Mesendoderm (in vitro differentiated cells): ENCODE data around the gene SENP3.

Source experiments
- DNase-seq: peaks from one replicate; pipeline ENCODE4 v3.0.0; 2013
- H2AK5ac ChIP-seq: 2 replicates; pipeline ENCODE4 v1.6.1; 2013; ENCODE audit warnings: low read length, inconsistent platforms
- H2BK120ac ChIP-seq: 2 replicates; pipeline ENCODE4 v1.6.1; 2013; ENCODE audit warnings: low read depth, mild to moderate bottlenecking, low read length, moderate library complexity, mixed read lengths
- H2BK15ac ChIP-seq: replicated peaks from 2 replicates; pipeline ENCODE4 v1.6.1; 2013; ENCODE audit warnings: low read depth, mild to moderate bottlenecking, moderate library complexity
- H2BK5ac ChIP-seq: 2 replicates; pipeline ENCODE4 v1.6.1; 2013; ENCODE audit warnings: low read length, inconsistent platforms
- H3K18ac ChIP-seq: 2 replicates; pipeline ENCODE4 v1.6.1; 2013; ENCODE audit warnings: mild to moderate bottlenecking, low read length, mixed read lengths
- H3K23ac ChIP-seq: one replicate; pipeline ENCODE4 v1.6.1; 2013; ENCODE audit warnings: low read length
- H3K27ac ChIP-seq: 2 replicates; pipeline ENCODE4 v1.5.1; 2013; ENCODE audit warnings: low read depth, mild to moderate bottlenecking, inconsistent platforms, low read length, moderate library complexity
- H3K27me3 ChIP-seq: 2 replicates; pipeline ENCODE4 v1.6.1; 2013; ENCODE audit warnings: low read length, control low read depth, mild to moderate bottlenecking, inconsistent platforms; ENCODE audit not compliant: insufficient read depth, poor library complexity
- H3K36me3 ChIP-seq: 2 replicates; pipeline ENCODE4 v1.6.1; 2013; ENCODE audit warnings: low read length, inconsistent platforms; ENCODE audit not compliant: control insufficient read depth, insufficient read depth
- H3K4ac ChIP-seq: one replicate; pipeline ENCODE4 v1.6.1; 2013; ENCODE audit warnings: low read depth, mild to moderate bottlenecking, low read length, moderate library complexity
- H3K4me1 ChIP-seq: 2 replicates; pipeline ENCODE4 v1.6.1; 2013; ENCODE audit warnings: low read depth, low read length, inconsistent platforms; ENCODE audit not compliant: control insufficient read depth
- H3K4me2 ChIP-seq: 2 replicates; pipeline ENCODE4 v1.6.1; 2013; ENCODE audit warnings: low read length
- H3K4me3 ChIP-seq: 2 replicates; pipeline ENCODE4 v1.5.1; 2013; ENCODE audit warnings: mild to moderate bottlenecking, low read length
- H3K56ac ChIP-seq: one replicate; pipeline ENCODE4 v1.6.1; 2013; ENCODE audit warnings: low read length
- H3K79me1 ChIP-seq: 2 replicates; pipeline ENCODE4 v1.6.1; 2013; ENCODE audit warnings: low read length, inconsistent platforms
- H3K79me2 ChIP-seq: 2 replicates; pipeline ENCODE4 v1.6.1; 2013; ENCODE audit warnings: mild to moderate bottlenecking, low read length; ENCODE audit not compliant: control insufficient read depth, insufficient read depth
- H3K9ac ChIP-seq: 2 replicates; pipeline ENCODE4 v1.6.1; 2013; ENCODE audit warnings: low read length, inconsistent platforms
- H4K5ac ChIP-seq: one replicate; pipeline ENCODE4 v1.6.1; 2013; ENCODE audit warnings: low read length
- H4K8ac ChIP-seq: one replicate; pipeline ENCODE4 v1.6.1; 2013; ENCODE audit warnings: low read depth, mild to moderate bottlenecking, control low read depth, low read length, moderate library complexity
- WGBS: extraction: QIAGEN DNeasy Blood & Tissue Kit; methylation state at CpG from one replicate; pipeline ENCODE4 v1.1.7; 2013; ENCODE audit warnings: low lambda C conversion rate, missing lambda C conversion rate; ENCODE audit not compliant: insufficient coverage; ENCODE audit errors: extremely low coverage; 5-methylcytosine and 5-hydroxymethylcytosine counted together

Gene SENP3

DNA sequence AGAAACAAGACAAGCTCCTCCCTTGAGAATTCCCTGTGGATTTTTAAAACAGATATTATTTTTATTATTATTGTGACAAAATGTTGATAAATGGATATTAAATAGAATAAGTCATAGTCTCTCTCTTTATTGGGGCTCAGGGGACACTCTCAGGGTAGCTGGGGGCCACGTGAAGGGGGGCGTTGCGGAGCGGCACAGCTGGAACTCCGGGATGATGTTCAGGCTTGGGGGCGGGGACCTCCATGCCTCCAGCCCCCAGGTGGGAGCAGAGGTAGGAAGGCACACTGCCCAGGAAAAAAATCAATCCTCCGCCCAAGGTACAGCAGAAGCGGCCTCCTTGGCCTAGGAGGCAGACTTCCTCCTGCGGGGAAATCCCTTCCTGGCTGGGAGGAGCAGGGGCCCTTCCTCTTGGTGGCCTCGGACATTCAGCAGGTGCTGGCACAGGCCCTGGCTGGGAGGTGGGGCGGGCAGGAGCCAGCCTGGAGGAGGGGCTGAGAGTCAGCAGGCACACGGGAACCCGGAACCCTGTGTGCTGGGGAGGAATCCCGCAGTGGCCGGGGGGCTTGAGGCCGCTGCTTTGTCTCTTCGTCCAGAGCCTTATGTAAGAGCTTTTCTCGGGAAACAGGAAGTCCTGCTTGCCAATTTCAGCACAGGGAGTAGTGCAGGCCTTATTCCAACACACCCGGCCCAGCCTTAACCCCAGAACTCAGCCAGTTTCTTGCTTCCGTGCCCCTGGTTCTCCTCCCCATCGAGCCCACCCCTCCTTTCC, 3.8 kb upstream of the SENP3 start:
- peak; percentile 74 for DNase-seq
- H3K56ac ChIP-seq, result peak overlapping the region; percentile 73
- WGBS, result no CpG with 5 or more reads among the region's 21 CpGs
- H2BK15ac ChIP-seq, result no peak overlapping the region
- H3K79me1 ChIP-seq, result peaks cover 6% of the 10 kb centered on the region
- H2AK5ac ChIP-seq, result no peak overlapping the region
- H3K4me2 ChIP-seq, result no peak overlapping the region
- no peak overlapping the region for H3K27ac ChIP-seq
- no peak overlapping the region for H3K18ac ChIP-seq
- H3K27me3 ChIP-seq, result no peaks in the 10 kb centered on the region
- H2BK120ac ChIP-seq, result no peak overlapping the region
- H3K23ac ChIP-seq, result no peak overlapping the region
- no peak overlapping the region for H4K8ac ChIP-seq
- peaks cover 7% of the 10 kb centered on the region for H3K4me1 ChIP-seq
- no peaks in the 10 kb centered on the region for H3K36me3 ChIP-seq
- H3K4ac ChIP-seq, result no peak overlapping the region
- H2BK5ac ChIP-seq, result no peak overlapping the region
- H3K4me3 ChIP-seq, result no peak overlapping the region
- H4K5ac ChIP-seq, result no peak overlapping the region
- peaks cover 8% of the 10 kb centered on the region for H3K79me2 ChIP-seq
- H3K9ac ChIP-seq, result peak overlapping the region; percentile 25

DNA sequence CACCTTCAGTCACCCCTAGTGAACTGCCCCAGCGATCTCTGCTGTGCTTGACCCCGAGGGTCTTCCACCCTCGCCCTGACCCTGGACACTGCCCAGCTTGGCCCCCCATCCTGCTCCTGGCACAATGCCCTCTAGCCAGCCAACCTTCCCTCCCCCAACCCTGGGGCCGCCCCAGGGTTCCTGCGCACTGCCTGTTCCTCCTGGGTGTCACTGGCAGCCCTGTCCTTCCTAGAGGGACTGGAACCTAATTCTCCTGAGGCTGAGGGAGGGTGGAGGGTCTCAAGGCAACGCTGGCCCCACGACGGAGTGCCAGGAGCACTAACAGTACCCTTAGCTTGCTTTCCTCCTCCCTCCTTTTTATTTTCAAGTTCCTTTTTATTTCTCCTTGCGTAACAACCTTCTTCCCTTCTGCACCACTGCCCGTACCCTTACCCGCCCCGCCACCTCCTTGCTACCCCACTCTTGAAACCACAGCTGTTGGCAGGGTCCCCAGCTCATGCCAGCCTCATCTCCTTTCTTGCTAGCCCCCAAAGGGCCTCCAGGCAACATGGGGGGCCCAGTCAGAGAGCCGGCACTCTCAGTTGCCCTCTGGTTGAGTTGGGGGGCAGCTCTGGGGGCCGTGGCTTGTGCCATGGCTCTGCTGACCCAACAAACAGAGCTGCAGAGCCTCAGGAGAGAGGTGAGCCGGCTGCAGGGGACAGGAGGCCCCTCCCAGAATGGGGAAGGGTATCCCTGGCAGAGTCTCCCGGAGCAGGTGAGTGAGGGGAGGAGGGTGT, 3.0 kb upstream of the SENP3 start, which contains the start of gene TNFSF13:
TNFSF13 (plus strand) TSS at position 207 of the 776 bp plus-strand sequence; CDS start at position 497, 290 bp downstream.
- no peak within 1 kb of the TSS for H2BK5ac ChIP-seq
- H3K18ac ChIP-seq, result no peak within 1 kb of the TSS
- H3K4me2 ChIP-seq, result no peak within 1 kb of the TSS
- H3K4me3 ChIP-seq, result no peak within 1 kb of the TSS
- no peak within 1 kb of the TSS for H3K27ac ChIP-seq
- H3K27me3 ChIP-seq, result no peaks in the 10 kb centered on the region
- H3K4me1 ChIP-seq, result peaks cover 7% of the 10 kb centered on the region
- H4K5ac ChIP-seq, result no peak within 1 kb of the TSS
- H2BK15ac ChIP-seq, result no peak within 1 kb of the TSS
- no peak within 1 kb of the TSS for H2AK5ac ChIP-seq
- no peak within 1 kb of the TSS for H4K8ac ChIP-seq
- H2BK120ac ChIP-seq, result no peak within 1 kb of the TSS
- no peak for DNase-seq
- H3K79me1 ChIP-seq, result peaks cover 7% of the 10 kb centered on the region
- no peaks in the 10 kb centered on the region for H3K36me3 ChIP-seq
- peaks cover 14% of the 10 kb centered on the region for H3K79me2 ChIP-seq
- H3K9ac ChIP-seq, result peak within 1 kb of the TSS; percentile 25
- no CpG with 5 or more reads among the region's 16 CpGs for WGBS
- no peak within 1 kb of the TSS for H3K23ac ChIP-seq
- H3K4ac ChIP-seq, result no peak within 1 kb of the TSS
- peak within 1 kb of the TSS; percentile 73 for H3K56ac ChIP-seq

DNA sequence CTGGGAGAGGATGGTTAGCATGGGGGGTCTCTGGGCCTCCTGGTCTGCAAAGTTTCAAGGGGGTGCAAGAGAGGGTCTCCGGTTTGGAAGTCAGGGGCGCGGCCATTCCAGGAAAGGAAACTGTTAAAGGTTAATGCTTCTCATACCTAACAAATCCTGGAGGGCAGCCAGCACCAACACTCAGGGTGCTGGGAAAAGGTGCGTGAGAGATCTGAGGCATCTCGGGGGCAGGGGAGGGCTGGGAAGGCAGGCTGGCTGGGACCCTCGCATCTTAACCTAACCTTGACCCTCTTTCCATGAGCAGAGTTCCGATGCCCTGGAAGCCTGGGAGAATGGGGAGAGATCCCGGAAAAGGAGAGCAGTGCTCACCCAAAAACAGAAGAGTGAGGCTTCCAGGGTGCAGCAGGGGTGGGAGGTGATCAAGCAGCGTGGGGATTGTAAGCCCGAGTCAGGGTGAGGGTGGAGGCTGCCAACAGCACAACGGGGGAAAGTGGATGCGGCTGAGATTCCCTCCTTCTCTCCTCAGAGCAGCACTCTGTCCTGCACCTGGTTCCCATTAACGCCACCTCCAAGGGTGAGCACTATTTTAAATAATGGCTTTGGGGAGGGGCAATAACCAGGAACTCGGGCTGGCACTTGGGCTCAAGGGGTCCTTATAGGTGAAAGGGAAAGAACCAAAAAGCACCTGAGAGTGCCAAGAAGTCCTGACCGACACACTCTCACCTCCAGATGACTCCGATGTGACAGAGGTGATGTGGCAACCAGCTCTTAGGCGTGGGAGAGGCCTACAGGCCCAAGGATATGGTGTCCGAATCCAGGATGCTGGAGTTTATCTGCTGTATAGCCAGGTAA, 2.2 kb upstream of the SENP3 start:
- H3K23ac ChIP-seq, result no peak overlapping the region
- no peak overlapping the region for H4K5ac ChIP-seq
- H3K4ac ChIP-seq, result no peak overlapping the region
- no peak overlapping the region for H3K18ac ChIP-seq
- no CpG with 5 or more reads among the region's 18 CpGs for WGBS
- H2AK5ac ChIP-seq, result no peak overlapping the region
- no peaks in the 10 kb centered on the region for H3K27me3 ChIP-seq
- peaks cover 7% of the 10 kb centered on the region for H3K4me1 ChIP-seq
- peak overlapping the region; percentile 19 for H3K56ac ChIP-seq
- no peak overlapping the region for H3K4me2 ChIP-seq
- H2BK5ac ChIP-seq, result no peak overlapping the region
- H2BK120ac ChIP-seq, result no peak overlapping the region
- no peak overlapping the region for H2BK15ac ChIP-seq
- H3K27ac ChIP-seq, result no peak overlapping the region
- peaks cover 20% of the 10 kb centered on the region for H3K79me2 ChIP-seq
- H3K79me1 ChIP-seq, result peaks cover 14% of the 10 kb centered on the region
- no peak overlapping the region for H3K4me3 ChIP-seq
- peaks cover 3% of the 10 kb centered on the region for H3K36me3 ChIP-seq
- DNase-seq, result no peak
- no peak overlapping the region for H4K8ac ChIP-seq
- H3K9ac ChIP-seq, result peak overlapping the region; percentile 20

DNA sequence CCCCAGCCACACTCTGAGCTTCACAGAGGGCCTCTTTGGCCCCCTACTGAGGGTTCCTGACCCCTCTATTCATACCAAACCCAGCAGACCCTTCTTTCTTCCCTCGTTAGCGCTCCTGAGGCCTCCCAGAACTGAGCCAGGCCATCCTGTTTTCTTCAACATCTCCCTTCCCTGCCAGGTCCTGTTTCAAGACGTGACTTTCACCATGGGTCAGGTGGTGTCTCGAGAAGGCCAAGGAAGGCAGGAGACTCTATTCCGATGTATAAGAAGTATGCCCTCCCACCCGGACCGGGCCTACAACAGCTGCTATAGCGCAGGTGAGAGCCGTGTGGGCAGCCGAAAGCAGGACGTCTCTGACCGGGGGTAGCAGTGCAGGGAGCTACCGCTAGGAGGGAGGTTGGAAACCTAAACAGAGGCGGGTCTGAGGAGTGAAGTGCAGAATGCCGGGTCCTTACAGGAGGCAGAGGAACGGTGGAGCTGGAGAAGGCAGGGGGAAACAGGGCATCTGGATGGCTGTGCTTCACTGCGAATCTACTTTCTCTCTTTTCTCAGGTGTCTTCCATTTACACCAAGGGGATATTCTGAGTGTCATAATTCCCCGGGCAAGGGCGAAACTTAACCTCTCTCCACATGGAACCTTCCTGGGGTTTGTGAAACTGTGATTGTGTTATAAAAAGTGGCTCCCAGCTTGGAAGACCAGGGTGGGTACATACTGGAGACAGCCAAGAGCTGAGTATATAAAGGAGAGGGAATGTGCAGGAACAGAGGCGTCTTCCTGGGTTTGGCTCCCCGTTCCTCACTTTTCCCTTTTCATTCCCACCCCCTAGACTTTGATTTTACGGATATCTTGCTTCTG, 1.3 kb upstream of the SENP3 start:
- peaks cover 27% of the 10 kb centered on the region for H3K79me2 ChIP-seq
- no peak overlapping the region for H2AK5ac ChIP-seq
- H3K27me3 ChIP-seq, result no peaks in the 10 kb centered on the region
- peak overlapping the region; percentile 27 for H2BK5ac ChIP-seq
- H3K23ac ChIP-seq, result no peak overlapping the region
- no peak overlapping the region for H3K4me3 ChIP-seq
- H3K56ac ChIP-seq, result peak overlapping the region; percentile 85
- peak overlapping the region; percentile 29 for H3K27ac ChIP-seq
- whole genome bisulfite sequencing, result no CpG with 5 or more reads among the region's 22 CpGs
- no peak overlapping the region for H2BK15ac ChIP-seq
- DNase-seq, result peak; percentile 91
- H4K8ac ChIP-seq, result no peak overlapping the region
- H3K18ac ChIP-seq, result peak overlapping the region; percentile 62
- H3K4me2 ChIP-seq, result peak overlapping the region; percentile 81
- peaks cover 10% of the 10 kb centered on the region for H3K36me3 ChIP-seq
- H4K5ac ChIP-seq, result no peak overlapping the region
- H3K79me1 ChIP-seq, result peaks cover 21% of the 10 kb centered on the region
- H2BK120ac ChIP-seq, result no peak overlapping the region
- H3K4ac ChIP-seq, result no peak overlapping the region
- H3K4me1 ChIP-seq, result peaks cover 7% of the 10 kb centered on the region
- H3K9ac ChIP-seq, result peak overlapping the region; percentile 75

DNA sequence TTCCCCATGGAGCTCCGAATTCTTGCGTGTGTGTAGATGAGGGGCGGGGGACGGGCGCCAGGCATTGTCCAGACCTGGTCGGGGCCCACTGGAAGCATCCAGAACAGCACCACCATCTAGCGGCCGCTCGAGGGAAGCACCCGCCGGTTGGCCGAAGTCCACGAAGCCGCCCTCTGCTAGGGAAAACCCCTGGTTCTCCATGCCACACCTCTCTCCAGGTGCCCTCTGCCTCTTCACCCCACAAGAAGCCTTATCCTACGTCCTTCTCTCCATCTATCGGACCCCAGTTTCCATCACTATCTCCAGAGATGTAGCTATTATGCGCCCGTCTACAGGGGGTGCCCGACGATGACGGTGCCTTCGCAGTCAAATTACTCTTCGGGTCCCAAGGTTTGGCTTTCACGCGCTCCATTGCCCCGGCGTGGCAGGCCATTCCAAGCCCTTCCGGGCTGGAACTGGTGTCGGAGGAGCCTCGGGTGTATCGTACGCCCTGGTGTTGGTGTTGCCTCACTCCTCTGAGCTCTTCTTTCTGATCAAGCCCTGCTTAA, 617 bp upstream of the SENP3 start:
- H3K56ac ChIP-seq, result peak overlapping the region; percentile 96
- peak overlapping the region; percentile 94 for H3K9ac ChIP-seq
- peaks cover 30% of the 10 kb centered on the region for H3K79me2 ChIP-seq
- H2AK5ac ChIP-seq, result no peak overlapping the region
- H3K4me3 ChIP-seq, result peak overlapping the region; percentile 63
- peak overlapping the region; percentile 86 for H3K4ac ChIP-seq
- peak; percentile 91 for DNase-seq
- peaks cover 7% of the 10 kb centered on the region for H3K4me1 ChIP-seq
- peak overlapping the region; percentile 100 for H3K4me2 ChIP-seq
- no peak overlapping the region for H3K23ac ChIP-seq
- H3K79me1 ChIP-seq, result peaks cover 23% of the 10 kb centered on the region
- peaks cover 15% of the 10 kb centered on the region for H3K36me3 ChIP-seq
- WGBS, result no CpG with 5 or more reads among the region's 32 CpGs
- no peaks in the 10 kb centered on the region for H3K27me3 ChIP-seq
- no peak overlapping the region for H2BK120ac ChIP-seq
- H3K18ac ChIP-seq, result no peak overlapping the region
- peak overlapping the region; percentile 81 for H3K27ac ChIP-seq
- no peak overlapping the region for H4K5ac ChIP-seq
- no peak overlapping the region for H2BK5ac ChIP-seq
- H2BK15ac ChIP-seq, result no peak overlapping the region
- no peak overlapping the region for H4K8ac ChIP-seq
